Activated CD8-positive, alpha-beta memory T cell treated with anti-CD3 and anti-CD28 coated beads for 24 hours (primary cell): ENCODE measurements around the gene SMOC1.

Experiments used
- DNase-seq: peaks from one replicate; pipeline ENCODE4 v3.0.0-alpha.2; 2020

The SMOC1 gene

GRCh38 chr14:70047598-70048312 lies 168.5 kb downstream of the SMOC1 start:
- DNase-seq: no peak

- DNase-seq: no peak
Observed at GRCh38 chr14:70048313-70048654, 169.1 kb downstream of the SMOC1 start.

DNA sequence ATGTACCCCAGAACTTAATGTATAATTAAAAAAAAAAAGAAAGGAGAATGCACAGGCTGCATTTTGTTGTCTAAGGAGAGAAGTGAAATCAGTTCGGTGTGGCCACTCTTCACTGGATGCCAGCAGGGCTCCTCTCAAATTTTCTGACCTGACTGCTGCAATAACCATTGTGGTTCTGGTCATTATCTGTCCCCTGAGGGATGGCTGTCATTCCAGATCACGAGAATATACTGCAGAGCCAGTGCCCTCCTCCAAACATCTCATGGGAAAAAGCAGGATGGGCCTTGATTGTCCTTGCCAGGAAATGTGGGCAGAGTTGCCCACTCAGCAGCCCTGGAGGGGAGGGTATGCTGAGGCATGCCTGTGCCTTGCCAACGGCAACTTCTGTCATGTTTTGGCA lies 170.4 kb downstream of the SMOC1 start:
- no peak for DNase-seq

DNA sequence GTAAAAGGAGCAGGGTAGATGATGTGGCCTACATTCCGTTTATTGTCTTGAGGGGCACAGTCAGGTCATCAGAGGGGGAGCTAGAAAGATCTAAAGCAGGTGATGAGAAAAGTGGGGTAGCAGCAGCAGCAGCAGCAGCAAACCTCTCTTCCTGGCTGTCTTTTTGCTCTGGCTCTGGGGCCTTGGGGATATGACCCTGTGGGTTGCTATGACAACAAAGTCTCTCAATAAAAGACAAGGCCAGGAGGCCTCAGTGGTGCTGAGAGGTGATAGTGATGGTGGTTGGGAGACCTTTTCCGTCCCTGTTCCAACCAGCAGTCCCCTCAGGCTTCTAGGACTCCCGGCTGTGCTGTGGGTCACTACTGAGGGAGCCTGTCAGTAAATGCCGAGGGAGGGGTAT lies 170.9 kb downstream of the SMOC1 start:
- DNase-seq: no peak

GRCh38 chr14:70052990-70053389 lies 173.8 kb downstream of the SMOC1 start:
- DNase-seq: no peak

- DNase-seq: no peak
Observed at GRCh38 chr14:70057519-70058136, 178.4 kb downstream of the SMOC1 start.

- no peak for DNase-seq
Observed at GRCh38 chr14:70059545-70059944, 180.3 kb downstream of the SMOC1 start.

GRCh38 chr14:70061108-70061507 lies 181.9 kb downstream of the SMOC1 start:
- DNase-seq: no peak

GRCh38 chr14:70064136-70064865 lies 185.1 kb downstream of the SMOC1 start:
- no peak for DNase-seq

DNA sequence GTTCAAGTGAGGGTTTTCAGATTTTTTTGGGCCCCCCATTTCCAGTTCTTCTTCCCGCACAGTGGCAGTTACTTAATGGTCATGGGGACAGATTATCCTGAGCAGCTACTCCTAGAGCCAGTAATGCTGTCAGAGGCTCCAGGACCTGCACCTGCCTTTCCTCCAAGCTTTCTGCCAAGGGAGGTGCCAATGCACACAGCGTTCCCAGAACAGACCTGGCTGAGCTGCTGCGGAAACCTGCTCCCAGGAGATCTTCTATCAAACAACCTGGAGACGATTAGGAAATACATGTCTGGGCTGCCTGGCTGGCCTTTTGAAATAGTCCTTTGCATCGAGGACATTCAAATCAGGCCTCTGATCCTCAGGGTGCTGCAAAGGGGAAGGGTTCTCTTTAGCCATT lies 188.6 kb downstream of the SMOC1 start:
- DNase-seq: no peak

DNA sequence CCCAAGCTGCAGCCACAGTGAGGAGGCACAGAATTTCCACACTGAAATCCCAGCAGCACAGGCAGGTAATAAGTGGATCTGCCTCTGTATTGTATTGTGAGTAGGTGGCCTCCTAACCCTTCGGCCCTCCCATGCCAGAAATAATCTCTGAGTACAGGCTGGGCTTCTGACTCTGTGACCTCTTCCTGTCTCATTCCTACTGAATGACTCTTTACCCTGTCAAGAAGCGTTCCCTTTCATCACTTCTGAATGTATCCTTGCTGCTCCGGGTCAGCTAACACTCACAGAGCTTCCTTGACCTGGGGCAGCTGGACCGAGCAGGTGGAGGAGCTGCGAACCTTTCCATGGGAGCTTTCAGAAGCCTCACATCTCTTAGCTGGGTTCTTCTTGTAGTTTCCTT lies 190.0 kb downstream of the SMOC1 start:
- DNase-seq: no peak

DNA sequence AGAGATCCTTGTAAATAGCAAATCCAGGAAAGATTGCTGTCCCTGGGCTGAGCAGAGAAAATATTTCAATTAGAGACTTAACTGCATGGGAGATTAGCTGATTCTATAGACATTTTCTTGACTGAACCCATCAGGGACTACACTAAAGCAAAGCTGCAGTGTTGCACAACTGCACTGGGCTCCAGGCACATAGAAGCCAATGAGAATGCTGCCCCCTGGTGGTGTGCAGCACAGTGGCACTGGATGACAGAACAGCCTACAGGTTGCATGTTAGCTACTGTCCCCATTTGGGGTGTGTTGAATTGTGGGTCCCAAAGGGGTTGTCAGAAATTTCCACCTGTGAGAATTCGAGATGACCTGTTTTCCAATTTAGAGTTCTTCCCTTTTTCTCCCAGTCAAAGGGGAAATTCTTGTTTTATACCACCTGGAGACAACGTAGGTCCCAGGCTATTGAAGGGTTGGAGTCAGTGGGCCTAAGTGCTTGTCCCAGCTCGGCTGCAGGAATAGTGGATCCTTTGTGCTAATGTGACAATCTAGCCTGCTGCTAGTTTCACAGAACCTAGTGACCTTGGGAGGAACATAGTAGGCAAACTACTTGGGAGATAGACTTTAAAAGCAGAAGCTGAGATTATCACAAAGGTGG lies 194.8 kb downstream of the SMOC1 start:
- DNase-seq: peak; percentile 68

GRCh38 chr14:70077005-70077404 lies 197.8 kb downstream of the SMOC1 start:
- DNase-seq: no peak

GRCh38 chr14:70077720-70078119 lies 198.5 kb downstream of the SMOC1 start:
- DNase-seq: no peak

- no peak for DNase-seq
Observed at GRCh38 chr14:70078329-70078728, 199.1 kb downstream of the SMOC1 start.

GRCh38 chr14:70080076-70080475 lies 200.9 kb downstream of the SMOC1 start:
- DNase-seq: no peak
